Panc1 (cell line): ENCODE data around the gene ERLEC1. TPM values are rescaled to one million over a fixed set of nuclear protein-coding genes. Genes with fewer than 3 reads are reported as not detected.

ENCODE experiments used
- ATAC-seq: fragments of 200-7000 bp; cut with Tn5 transposase; 2 replicates; pipeline ENCODE4 v1.9.1; 2020; ENCODE audit warnings: mild to moderate bottlenecking, moderate library complexity
- BruUV-seq: library from RNA; stranded (reverse); fragments of 400-500 nt; replicated peaks from 2 replicates; lab custom pipeline; 2021; lab: Mats Ljungman, UMichigan
- CTCF ChIA-PET: fragments of 300-600 bp; sonication (Branson Sonifier 250); formaldehyde crosslinking; loops from one replicate; lab custom pipeline; 2022; ENCODE audit warnings: antibody characterized with exemption; lab: Charles Lee
- POLR2A ChIA-PET: fragments of 300-600 bp; sonication (Branson Sonifier 250); formaldehyde crosslinking; loops from one replicate; lab custom pipeline; 2022; ENCODE audit warnings: antibody characterized with exemption; lab: Charles Lee
- DNase-seq: peaks from one replicate; pipeline ENCODE4 v3.0.0-alpha.2; 2010; ENCODE audit warnings: low read depth, low spot score
- H3K27ac ChIP-seq: 2 replicates; pipeline ENCODE4 v1.5.1; 2011; ENCODE audit warnings: mild to moderate bottlenecking, low read length, inconsistent platforms
- H3K27me3 ChIP-seq: fragments of 200-500 bp; sonication (Bioruptor generic); 2 replicates; pipeline ENCODE4 v1.6.0; 2014; ENCODE audit warnings: low read length, inconsistent platforms; ENCODE audit not compliant: control insufficient read depth, insufficient read depth
- H3K36me3 ChIP-seq: fragments of 200-500 bp; sonication (Bioruptor generic); 2 replicates; pipeline ENCODE4 v1.5.1; 2014; ENCODE audit warnings: inconsistent platforms, mild to moderate bottlenecking, low read length, moderate library complexity; ENCODE audit not compliant: control insufficient read depth, insufficient read depth
- H3K4me1 ChIP-seq: 2 replicates; pipeline ENCODE4 v1.5.1; 2011; ENCODE audit warnings: inconsistent platforms, mild to moderate bottlenecking, low read length, moderate library complexity; ENCODE audit not compliant: control insufficient read depth, insufficient read depth
- H3K4me3 ChIP-seq, 2 experiments: 2 replicates each; pipeline ENCODE4 v1.5.1; 2011 to 2012; ENCODE audit warnings: low read depth in 2 of 2, low read length in 2 of 2, mild to moderate bottlenecking in 2 of 2, inconsistent platforms in 1 of 2, moderate library complexity in 1 of 2
- H3K9me3 ChIP-seq: fragments of 200-500 bp; sonication (Bioruptor generic); 2 replicates; pipeline ENCODE4 v1.5.1; 2014; ENCODE audit warnings: low read depth, mild to moderate bottlenecking, inconsistent platforms, low read length, moderate library complexity; ENCODE audit not compliant: control insufficient read depth, insufficient read depth
- POLR2AphosphoS5 ChIP-seq: IDR thresholded peaks from 2 replicates; pipeline ENCODE4 v1.6.1; 2012; ENCODE audit warnings: mild to moderate bottlenecking, low read depth, low read length, moderate library complexity
- SIN3A ChIP-seq: IDR thresholded peaks from 2 replicates; pipeline ENCODE4 v1.6.1; 2012; ENCODE audit warnings: low read depth, mild to moderate bottlenecking, low read length, moderate library complexity, borderline replicate concordance; ENCODE audit not compliant: insufficient read depth
- TCF7L2 ChIP-seq: IDR thresholded peaks from 2 replicates; pipeline ENCODE4 v1.6.1; 2011; ENCODE audit warnings: mild to moderate bottlenecking, low read depth, low read length, inconsistent platforms
- in situ Hi-C: cut with HindIII; loops from 2 replicates; pipeline ENCODE4 v1.10.0; 2016; ENCODE audit warnings: low sequenced_read_pairs, low pct_unique_long_range_greater_than_20kb
- intact Hi-C: fragments of 100-400 bp; cut with micrococcal nuclease; formaldehyde crosslinking; loops from one replicate; pipeline ENCODE4 v1.10.0; 2022; ENCODE audit not compliant: unreplicated experiment
- total RNA-seq: library from RNA; stranded (reverse); gene quantifications from one replicate; pipeline ENCODE4 v1.2.1, GENCODE V29; 2021; ENCODE audit not compliant: unreplicated experiment
- TF ChIP-seq, protein P1 (sequence below): fragments of 450-650 bp; IDR thresholded peaks from 2 replicates; pipeline ENCODE4 v1.5.1; 2017; ENCODE audit warnings: mild to moderate bottlenecking
- TF ChIP-seq, protein P2 (sequence below), 2 experiments: IDR thresholded peaks; 2 replicates each; pipeline ENCODE4 v1.6.1; 2011 to 2012; ENCODE audit warnings: low read depth in 2 of 2, control low read depth in 1 of 2, low read length in 1 of 2, mild to moderate bottlenecking in 1 of 2, moderate library complexity in 1 of 2; ENCODE audit not compliant: insufficient read depth in 1 of 2

The ERLEC1 gene
- total RNA-seq, 1 experiment from 2014 or later: 43.9 TPM

DNA sequence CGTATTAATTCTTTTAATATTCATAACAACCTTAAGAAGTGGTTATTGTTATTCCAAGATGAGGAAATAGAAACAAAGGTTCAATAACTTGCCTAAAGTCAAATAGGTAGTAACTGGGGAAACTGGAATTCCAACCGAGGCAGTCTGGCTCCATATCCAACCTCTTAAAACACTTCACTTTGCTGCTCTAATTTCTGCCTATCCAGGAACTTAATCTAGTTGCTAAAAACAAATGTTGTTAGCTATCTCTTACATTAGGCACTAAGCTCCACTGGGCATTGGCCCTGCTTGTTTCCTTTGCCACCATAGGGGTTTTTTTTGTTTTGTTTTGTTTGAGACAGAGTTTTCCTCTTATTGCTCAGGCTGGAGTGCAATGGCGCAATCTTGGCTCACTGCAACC, 24.8 kb downstream of the ERLEC1 start:
- ATAC-seq (no peak), DNase-seq (no peak)
- intact Hi-C loops: no loop called here
- H3K27ac ChIP-seq: no peak overlapping the region
- no TSS peak for BruUV-seq
- in situ Hi-C loops: no loop called here
- H3K27me3 ChIP-seq: no peaks in the 10 kb centered on the region
- no peaks in the 10 kb centered on the region for H3K4me1 ChIP-seq
- H3K36me3 ChIP-seq: peaks cover 32% of the 10 kb centered on the region
- no peak overlapping the region for H3K4me3 ChIP-seq
- CTCF ChIA-PET: no interaction called here
- H3K9me3 ChIP-seq: no peaks in the 10 kb centered on the region
- no peak for TF ChIP-seq POLR2AphosphoS5
- TF ChIP-seq SIN3A: no peak
- TF ChIP-seq TCF7L2: no peak
- TF ChIP-seq, protein P1, sequence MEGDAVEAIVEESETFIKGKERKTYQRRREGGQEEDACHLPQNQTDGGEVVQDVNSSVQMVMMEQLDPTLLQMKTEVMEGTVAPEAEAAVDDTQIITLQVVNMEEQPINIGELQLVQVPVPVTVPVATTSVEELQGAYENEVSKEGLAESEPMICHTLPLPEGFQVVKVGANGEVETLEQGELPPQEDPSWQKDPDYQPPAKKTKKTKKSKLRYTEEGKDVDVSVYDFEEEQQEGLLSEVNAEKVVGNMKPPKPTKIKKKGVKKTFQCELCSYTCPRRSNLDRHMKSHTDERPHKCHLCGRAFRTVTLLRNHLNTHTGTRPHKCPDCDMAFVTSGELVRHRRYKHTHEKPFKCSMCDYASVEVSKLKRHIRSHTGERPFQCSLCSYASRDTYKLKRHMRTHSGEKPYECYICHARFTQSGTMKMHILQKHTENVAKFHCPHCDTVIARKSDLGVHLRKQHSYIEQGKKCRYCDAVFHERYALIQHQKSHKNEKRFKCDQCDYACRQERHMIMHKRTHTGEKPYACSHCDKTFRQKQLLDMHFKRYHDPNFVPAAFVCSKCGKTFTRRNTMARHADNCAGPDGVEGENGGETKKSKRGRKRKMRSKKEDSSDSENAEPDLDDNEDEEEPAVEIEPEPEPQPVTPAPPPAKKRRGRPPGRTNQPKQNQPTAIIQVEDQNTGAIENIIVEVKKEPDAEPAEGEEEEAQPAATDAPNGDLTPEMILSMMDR: no peak
- TF ChIP-seq, protein P2, sequence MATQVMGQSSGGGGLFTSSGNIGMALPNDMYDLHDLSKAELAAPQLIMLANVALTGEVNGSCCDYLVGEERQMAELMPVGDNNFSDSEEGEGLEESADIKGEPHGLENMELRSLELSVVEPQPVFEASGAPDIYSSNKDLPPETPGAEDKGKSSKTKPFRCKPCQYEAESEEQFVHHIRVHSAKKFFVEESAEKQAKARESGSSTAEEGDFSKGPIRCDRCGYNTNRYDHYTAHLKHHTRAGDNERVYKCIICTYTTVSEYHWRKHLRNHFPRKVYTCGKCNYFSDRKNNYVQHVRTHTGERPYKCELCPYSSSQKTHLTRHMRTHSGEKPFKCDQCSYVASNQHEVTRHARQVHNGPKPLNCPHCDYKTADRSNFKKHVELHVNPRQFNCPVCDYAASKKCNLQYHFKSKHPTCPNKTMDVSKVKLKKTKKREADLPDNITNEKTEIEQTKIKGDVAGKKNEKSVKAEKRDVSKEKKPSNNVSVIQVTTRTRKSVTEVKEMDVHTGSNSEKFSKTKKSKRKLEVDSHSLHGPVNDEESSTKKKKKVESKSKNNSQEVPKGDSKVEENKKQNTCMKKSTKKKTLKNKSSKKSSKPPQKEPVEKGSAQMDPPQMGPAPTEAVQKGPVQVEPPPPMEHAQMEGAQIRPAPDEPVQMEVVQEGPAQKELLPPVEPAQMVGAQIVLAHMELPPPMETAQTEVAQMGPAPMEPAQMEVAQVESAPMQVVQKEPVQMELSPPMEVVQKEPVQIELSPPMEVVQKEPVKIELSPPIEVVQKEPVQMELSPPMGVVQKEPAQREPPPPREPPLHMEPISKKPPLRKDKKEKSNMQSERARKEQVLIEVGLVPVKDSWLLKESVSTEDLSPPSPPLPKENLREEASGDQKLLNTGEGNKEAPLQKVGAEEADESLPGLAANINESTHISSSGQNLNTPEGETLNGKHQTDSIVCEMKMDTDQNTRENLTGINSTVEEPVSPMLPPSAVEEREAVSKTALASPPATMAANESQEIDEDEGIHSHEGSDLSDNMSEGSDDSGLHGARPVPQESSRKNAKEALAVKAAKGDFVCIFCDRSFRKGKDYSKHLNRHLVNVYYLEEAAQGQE (IDR thresholded peaks at IDR 0.05; ENCODE audit: insufficient read depth in 1 of 2, low read depth in 2 of 2, low read length in 1 of 2): no peak
- POLR2A ChIA-PET: no interaction called here

DNA sequence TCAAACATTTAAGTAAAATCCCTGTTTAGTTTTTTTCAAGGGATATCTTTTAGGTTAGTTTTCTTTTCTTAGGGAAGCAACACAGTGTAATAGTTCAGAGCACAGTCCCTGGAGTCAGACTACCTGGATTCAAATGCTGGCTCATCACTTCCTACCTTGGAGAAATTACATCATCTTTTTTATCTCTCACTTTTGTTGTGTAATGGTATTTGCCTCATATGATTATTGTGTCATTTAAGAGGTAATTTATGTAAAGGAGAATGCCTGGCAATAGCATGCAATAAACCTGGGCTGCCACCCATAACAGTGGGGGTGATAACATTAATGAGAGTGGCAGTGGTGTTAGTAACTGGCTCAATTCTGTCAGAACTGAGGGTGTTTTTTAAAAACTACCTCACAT, 26.3 kb downstream of the ERLEC1 start:
- DNase-seq (no peak), ATAC-seq (no peak)
- BruUV-seq: no TSS peak
- ChIA-PET CTCF (no interaction called here), POLR2A (no interaction called here)
- in situ Hi-C loops (no loop called here), intact Hi-C loops (no loop called here)
- Histone ChIP-seq H3K9me3 (no peaks in the 10 kb centered on the region), H3K4me3 (no peak overlapping the region), H3K27me3 (no peaks in the 10 kb centered on the region), H3K36me3 (peaks cover 38% of the 10 kb centered on the region), H3K27ac (no peak overlapping the region), H3K4me1 (no peaks in the 10 kb centered on the region)
- TF ChIP-seq, protein P1: no peak
- no peak for TF ChIP-seq POLR2AphosphoS5
- TF ChIP-seq TCF7L2: no peak
- no peak for TF ChIP-seq SIN3A
- TF ChIP-seq, protein P2 (IDR thresholded peaks at IDR 0.05; ENCODE audit: insufficient read depth in 1 of 2, low read depth in 2 of 2, low read length in 1 of 2): no peak
